GM21825 (cell line): ENCODE data around the gene LEMD2.

Experiments used
- ATAC-seq: cut with Tn5 transposase; IDR thresholded peaks from one replicate; pipeline ENCODE4 v1.9.1; 2021; ENCODE audit warnings: mild to moderate bottlenecking, moderate library complexity; ENCODE audit not compliant: unreplicated experiment

Gene LEMD2

GRCh38 chr6:33759887-33760629 is 28.9 kb downstream of the LEMD2 start:
- no peak for ATAC-seq

GRCh38 chr6:33758815-33759216 is 30.1 kb downstream of the LEMD2 start:
- no peak for ATAC-seq

- ATAC-seq: no peak
Observed at GRCh38 chr6:33757906-33758305, 31.0 kb downstream of the LEMD2 start.

- ATAC-seq: no peak
Observed at GRCh38 chr6:33757113-33757512, 31.8 kb downstream of the LEMD2 start.

- ATAC-seq: no peak
Observed at GRCh38 chr6:33756211-33756954, 32.5 kb downstream of the LEMD2 start.

GRCh38 chr6:33755070-33755869 is 33.7 kb downstream of the LEMD2 start:
- no peak for ATAC-seq

- no peak for ATAC-seq
Observed at GRCh38 chr6:33754222-33754621, 34.7 kb downstream of the LEMD2 start.

- ATAC-seq: no peak
Observed at GRCh38 chr6:33752646-33753015, 36.3 kb downstream of the LEMD2 start.

GRCh38 chr6:33751771-33752645 is 36.9 kb downstream of the LEMD2 start:
- ATAC-seq: no peak

- no peak for ATAC-seq
Observed at GRCh38 chr6:33750244-33750991, 38.5 kb downstream of the LEMD2 start.

GRCh38 chr6:33749401-33749800 is 39.5 kb downstream of the LEMD2 start:
- no peak for ATAC-seq

- no peak for ATAC-seq
Observed at GRCh38 chr6:33748841-33749240, 40.1 kb downstream of the LEMD2 start.

- ATAC-seq: no peak
Observed at GRCh38 chr6:33747823-33748222, 41.1 kb downstream of the LEMD2 start.

- no peak for ATAC-seq
Observed at GRCh38 chr6:33746651-33747100, 42.3 kb downstream of the LEMD2 start, which contains the start of gene IP6K3. Gene IP6K3, minus strand, starts transcription at chr6:33746905. Its CDS starts 11,429 bp downstream, at chr6:33735476.

- ATAC-seq: no peak
Observed at GRCh38 chr6:33746036-33746600, 42.8 kb downstream of the LEMD2 start.

- no peak for ATAC-seq
Observed at GRCh38 chr6:33745548-33745947, 43.4 kb downstream of the LEMD2 start.

- no peak for ATAC-seq
Observed at GRCh38 chr6:33744895-33745546, 43.9 kb downstream of the LEMD2 start.

GRCh38 chr6:33744001-33744848 is 44.7 kb downstream of the LEMD2 start:
- ATAC-seq: no peak
